ENCODE data around the gene DSCAML1.
"Not testable (repeated sequence)": the region's sequence is repeated elsewhere in the genome, so short reads cannot be mapped to it uniquely, and the experiment has no call there.

DSCAML1 gene

GRCh38 chr11:117794772-117795629 lies 2.0 kb downstream of the DSCAML1 start:
- no peak for DNase-seq (ENCODE audit: low spot score)

- no peak for DNase-seq (ENCODE audit: low spot score)
Observed at GRCh38 chr11:117794135-117794534, 2.9 kb downstream of the DSCAML1 start.

DNA sequence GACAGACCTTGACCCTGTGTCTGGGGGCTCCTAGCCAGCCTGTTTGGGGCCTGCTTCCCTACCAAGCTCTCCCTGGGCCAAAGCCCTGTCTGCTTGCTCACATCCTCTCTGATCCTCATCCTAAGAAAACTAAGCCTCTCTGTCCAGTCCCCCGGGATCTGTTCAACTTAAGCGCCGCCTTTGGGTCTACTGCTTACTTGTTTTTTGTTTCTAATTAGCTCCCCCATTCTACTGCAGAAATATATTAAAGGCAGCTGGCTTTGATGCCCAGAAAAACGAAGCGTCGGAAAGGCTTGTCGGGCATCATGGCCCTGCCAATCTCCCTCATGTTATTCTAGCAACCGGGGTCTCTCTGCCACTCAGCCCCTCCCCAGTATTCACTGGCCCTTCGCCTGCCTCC lies 3.4 kb downstream of the DSCAML1 start:
- DNase-seq (ENCODE audit: low spot score), result no peak

GRCh38 chr11:117792992-117793391 lies 4.0 kb downstream of the DSCAML1 start:
- DNase-seq (ENCODE audit: low spot score), result no peak

- DNase-seq (ENCODE audit: low spot score), result no peak
Observed at GRCh38 chr11:117792241-117792640, 4.8 kb downstream of the DSCAML1 start.

- DNase-seq (ENCODE audit: low spot score), result no peak
Observed at GRCh38 chr11:117790279-117790678, 6.7 kb downstream of the DSCAML1 start.

DNA sequence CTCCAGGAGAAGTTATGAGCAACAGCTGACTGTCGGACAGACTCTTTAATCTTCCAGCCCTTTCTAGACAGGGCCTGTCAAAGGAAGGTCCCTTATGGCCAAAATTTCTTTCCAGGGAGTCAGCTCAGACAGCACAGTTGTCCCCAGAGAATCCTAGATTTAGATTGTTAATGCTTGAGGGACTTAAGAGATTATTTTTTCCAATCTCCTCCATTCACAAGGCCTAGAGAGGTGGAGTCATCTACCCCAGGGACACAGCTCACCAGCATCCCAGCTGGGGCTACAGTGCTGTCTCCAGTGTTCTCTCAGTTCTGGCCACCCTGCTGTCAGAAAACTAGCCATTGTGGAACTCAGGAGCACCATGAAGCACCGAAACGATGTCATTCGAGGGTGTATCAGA lies 7.8 kb downstream of the DSCAML1 start:
- no peak for DNase-seq (ENCODE audit: low spot score)

GRCh38 chr11:117786135-117786870 lies 10.7 kb downstream of the DSCAML1 start:
- no peak for DNase-seq (ENCODE audit: low spot score)

DNA sequence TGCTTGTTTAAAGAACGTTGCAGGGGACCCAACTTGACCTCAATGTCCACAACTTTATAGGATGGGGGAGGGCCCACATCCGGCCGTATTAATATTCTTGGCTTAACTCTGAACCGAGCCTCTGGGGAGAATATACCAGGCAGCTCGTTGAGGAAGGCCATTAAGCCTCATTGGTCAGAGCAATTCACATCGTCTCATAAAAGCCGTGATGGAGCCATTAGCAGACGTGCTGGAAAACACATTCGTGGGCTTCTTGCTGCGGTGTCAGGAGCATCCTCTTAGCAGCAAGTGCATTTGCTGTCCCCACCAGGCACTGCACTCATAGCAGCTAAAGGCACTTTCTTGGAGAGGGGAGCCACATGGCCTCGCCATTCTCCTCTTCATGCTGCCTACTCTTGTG lies 14.9 kb downstream of the DSCAML1 start:
- DNase-seq (ENCODE audit: low spot score), result no peak

DNA sequence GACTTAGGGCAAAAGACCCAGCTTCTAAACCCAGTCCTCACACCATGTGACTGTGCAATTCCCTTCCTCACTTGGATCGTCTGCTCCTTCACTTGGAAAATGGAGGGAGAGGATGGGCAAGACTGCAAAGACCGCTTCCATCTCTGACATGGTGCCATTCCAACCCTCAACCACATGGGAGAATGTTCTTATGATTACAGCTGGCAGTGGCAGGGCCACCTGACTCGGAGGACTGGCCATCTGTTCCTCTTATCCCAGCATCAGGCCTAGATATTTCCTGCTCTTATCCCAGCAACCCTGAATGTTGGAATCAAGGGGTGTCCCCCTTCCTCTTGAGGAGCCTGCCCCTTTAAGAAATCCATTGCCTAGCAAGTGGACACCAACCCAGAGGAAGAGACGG lies 15.4 kb downstream of the DSCAML1 start:
- DNase-seq (ENCODE audit: low spot score), result no peak

DNA sequence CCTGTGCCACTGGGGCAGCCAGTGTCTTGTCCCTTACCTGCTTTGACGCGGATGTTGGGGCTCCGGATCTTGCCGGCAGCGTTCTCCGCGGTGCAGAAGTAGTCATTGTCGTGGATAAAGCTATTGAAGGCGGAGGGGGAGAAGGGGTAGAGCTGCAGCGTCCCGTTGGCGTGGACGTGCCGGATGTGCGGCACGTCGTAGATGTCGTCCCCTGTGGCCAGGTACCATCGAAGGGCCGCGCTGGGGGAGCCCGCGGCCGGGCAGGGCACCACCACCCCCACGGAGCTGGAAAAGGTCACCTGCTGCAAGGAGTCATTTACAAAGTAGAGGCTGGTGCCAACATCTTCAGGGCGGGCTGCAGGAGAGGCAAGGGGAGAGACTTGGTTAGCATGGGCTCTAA lies 16.6 kb downstream of the DSCAML1 start:
- DNase-seq (ENCODE audit: low spot score), result no peak

DNA sequence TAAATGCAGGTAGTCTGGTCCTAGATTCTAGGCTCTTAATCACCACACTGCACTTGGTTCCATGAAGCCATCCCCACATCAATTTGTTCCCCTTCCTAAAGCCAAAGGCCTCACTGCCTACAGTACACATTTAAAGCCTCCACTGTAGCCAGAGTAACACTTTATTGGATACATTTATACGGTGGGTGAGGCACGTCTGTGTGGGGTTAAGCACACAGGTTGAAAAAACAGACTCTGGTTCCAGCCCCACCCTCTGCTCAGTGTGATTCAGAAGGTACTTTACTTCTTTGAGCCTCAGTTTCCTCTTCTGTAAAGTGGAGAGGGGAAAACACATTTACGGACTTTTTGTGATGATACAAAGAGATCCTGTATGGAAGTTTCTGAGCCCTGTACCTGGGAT lies 22.5 kb downstream of the DSCAML1 start:
- no peak for DNase-seq (ENCODE audit: low spot score)

DNA sequence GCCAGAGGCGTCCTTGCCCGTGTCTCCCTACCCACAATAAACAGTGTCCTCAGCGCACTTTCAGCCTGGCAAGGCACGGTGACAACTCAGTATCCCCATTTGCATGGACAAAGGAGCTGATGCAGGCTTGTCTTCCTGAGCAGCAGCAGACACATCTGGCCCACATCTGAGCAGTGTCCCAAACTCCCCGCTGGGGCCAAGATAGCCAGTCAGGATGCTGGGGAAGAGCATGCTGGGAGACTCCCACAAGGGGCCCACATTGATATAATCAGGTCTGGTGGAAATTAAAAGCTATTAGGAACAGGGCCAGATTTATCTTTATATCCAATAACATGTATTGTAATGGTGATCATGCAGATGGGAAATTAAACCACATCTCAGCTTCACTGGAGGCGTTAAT lies 24.7 kb downstream of the DSCAML1 start:
- DNase-seq (ENCODE audit: low spot score), result no peak

- no peak for DNase-seq (ENCODE audit: low spot score)
Observed at GRCh38 chr11:117771841-117772240, 25.2 kb downstream of the DSCAML1 start.

- DNase-seq (ENCODE audit: low spot score), result no peak
Observed at GRCh38 chr11:117771197-117771596, 25.8 kb downstream of the DSCAML1 start.

DNA sequence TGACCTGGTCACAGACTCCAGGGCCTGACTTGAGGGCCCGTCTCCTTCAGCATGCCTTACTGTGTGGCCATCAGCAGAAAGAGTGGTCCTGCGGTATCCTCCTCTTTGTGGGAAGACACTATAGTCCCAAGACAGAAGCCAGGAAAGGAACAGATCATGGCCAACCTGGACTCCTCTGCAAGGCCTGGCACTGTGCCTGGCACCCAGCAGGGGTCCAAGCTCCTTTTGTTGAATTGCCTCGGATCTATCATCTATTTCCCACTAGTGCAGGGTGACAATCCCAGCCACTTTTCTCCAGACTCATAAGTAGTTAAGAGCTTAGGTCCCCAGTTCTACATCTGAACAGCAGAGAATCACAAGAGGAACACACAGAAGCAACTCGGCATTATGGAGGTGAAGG lies 27.0 kb downstream of the DSCAML1 start:
- no peak for DNase-seq (ENCODE audit: low spot score)

GRCh38 chr11:117769533-117769932 lies 27.5 kb downstream of the DSCAML1 start:
- DNase-seq (ENCODE audit: low spot score), result no peak

GRCh38 chr11:117768506-117768905 lies 28.5 kb downstream of the DSCAML1 start:
- no peak for DNase-seq (ENCODE audit: low spot score)

DNA sequence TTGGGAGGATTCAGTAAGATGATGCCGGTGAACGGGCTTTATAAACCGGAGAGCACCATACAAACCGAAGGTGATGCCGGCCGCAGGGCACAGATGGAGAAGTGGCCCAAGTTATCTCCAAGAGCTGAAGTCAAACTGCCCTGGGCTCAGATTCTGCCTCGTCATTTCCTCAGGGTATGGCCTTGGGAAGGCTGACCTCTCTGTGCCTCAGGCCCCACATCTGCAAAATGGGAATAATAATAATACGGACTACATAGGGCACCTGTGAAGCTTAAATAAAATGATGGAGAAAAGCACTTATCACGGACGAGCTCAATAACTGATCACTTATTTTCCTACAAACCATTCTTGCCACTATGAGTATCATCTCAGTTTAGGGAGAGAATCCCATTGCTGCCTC lies 29.9 kb downstream of the DSCAML1 start:
- no peak for DNase-seq (ENCODE audit: low spot score)

DNA sequence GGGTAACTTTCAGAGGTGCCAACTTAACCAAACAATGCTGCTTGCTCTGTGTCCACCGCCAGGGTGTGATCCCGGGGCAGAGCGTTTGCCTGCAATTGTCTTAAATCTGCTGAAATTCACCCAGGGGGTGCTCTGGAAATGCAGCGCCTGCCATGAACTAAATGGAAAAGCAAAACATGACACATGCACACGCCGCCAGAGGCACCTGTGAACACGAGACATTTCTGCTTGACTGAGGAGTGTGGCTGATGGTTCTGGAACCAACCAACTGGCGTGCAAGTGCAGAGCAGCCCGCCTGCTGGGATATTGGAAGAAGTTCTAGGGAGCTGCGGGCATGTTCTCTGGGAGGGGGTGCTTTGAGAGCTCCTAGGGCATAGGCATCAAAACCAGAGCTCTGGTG lies 30.4 kb downstream of the DSCAML1 start:
- DNase-seq (ENCODE audit: low spot score), result no peak

DNA sequence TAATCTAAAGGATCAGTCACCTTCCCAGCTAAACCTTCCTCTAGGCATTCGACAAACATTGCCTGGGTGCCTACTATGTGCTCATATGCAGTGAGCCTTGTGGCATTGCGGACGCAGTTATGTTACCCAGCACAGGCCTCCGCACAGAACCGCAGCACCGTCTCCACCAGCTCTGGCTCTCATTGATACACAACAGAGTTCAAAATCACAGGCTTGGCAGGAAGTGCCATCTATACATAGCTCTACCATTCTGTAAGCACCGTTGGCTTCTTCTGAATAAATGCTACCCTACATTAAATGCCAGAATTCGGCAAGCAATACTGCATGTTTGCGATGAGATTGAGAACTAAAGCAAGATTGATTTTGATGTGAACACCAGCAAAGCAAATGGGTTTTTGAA lies 31.0 kb downstream of the DSCAML1 start:
- DNase-seq (ENCODE audit: low spot score), result no peak

GRCh38 chr11:117765068-117765467 lies 31.9 kb downstream of the DSCAML1 start:
- DNase-seq (ENCODE audit: low spot score), result no peak

DNA sequence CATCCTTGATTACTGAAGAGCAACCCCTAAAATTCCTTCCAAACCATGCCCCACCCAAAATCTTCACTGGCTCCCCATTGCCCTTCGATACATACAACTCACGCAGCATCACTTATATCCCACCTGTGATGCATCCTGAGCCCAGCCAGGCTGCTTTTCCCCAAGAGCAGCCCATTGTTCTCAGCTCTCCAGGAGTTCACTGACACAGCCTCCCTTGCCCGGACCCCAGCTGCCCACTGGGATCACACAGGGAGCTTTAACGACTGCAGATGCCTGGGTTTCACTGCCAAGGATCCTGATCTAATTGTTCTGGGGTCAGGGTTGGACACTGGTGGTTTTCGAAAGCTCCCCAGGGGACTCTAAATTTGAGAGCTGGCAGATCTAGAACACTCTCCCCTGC lies 33.6 kb downstream of the DSCAML1 start:
- DNase-seq (ENCODE audit: low spot score), result not testable (repeated sequence)

GRCh38 chr11:117761993-117762392 lies 35.0 kb downstream of the DSCAML1 start:
- no peak for DNase-seq (ENCODE audit: low spot score)
